MCF 10A (cell line): ENCODE data around the gene SEMA7A. TPM values are rescaled to one million over a fixed set of nuclear protein-coding genes. Genes with fewer than 3 reads are reported as not detected.

Source experiments
- BruUV-seq: library from RNA; stranded (reverse); fragments of 400-500 nt; replicated peaks from 2 replicates; lab custom pipeline; 2021; lab: Mats Ljungman, UMichigan
- CTCF ChIA-PET: fragments of 300-600 bp; sonication (Branson Sonifier 250); formaldehyde crosslinking; extraction: SDS; loops from one replicate; lab custom pipeline; 2021; ENCODE audit warnings: antibody characterized with exemption, inconsistent platforms; lab: Yijun Ruan, JAX
- POLR2A ChIA-PET: fragments of 300-600, 350-650 bp; sonication (Branson Sonifier 250); formaldehyde crosslinking; extraction: SDS; loops from one replicate; lab custom pipeline; 2020; ENCODE audit warnings: antibody characterized with exemption, inconsistent platforms; lab: Yijun Ruan, JAX
- DNase-seq: peaks from one replicate; pipeline ENCODE4 v3.0.0-alpha.2; 2018; ENCODE audit not compliant: unreplicated experiment
- H3K27ac Mint-ChIP-seq: one replicate; pipeline ENCODE4 v1.8.0; 2022; ENCODE audit warnings: mild to moderate bottlenecking, low read depth, mixed read lengths; ENCODE audit not compliant: unreplicated experiment
- H3K27me3 Mint-ChIP-seq: one replicate; pipeline ENCODE4 v1.8.0; 2022; ENCODE audit warnings: mixed read lengths; ENCODE audit not compliant: insufficient read depth, unreplicated experiment
- H3K36me3 Mint-ChIP-seq: one replicate; pipeline ENCODE4 v1.8.0; 2022; ENCODE audit warnings: mild to moderate bottlenecking, moderate library complexity, mixed read lengths; ENCODE audit not compliant: insufficient read depth, unreplicated experiment
- H3K4me1 Mint-ChIP-seq: one replicate; pipeline ENCODE4 v1.8.0; 2022; ENCODE audit warnings: mixed read lengths; ENCODE audit not compliant: insufficient read depth, unreplicated experiment
- H3K4me3 Mint-ChIP-seq: one replicate; pipeline ENCODE4 v1.8.0; 2022; ENCODE audit warnings: mild to moderate bottlenecking, moderate library complexity, mixed read lengths; ENCODE audit not compliant: unreplicated experiment
- H3K9me3 Mint-ChIP-seq: one replicate; pipeline ENCODE4 v1.8.0; 2022; ENCODE audit warnings: mixed read lengths; ENCODE audit not compliant: unreplicated experiment
- intact Hi-C: fragments of 100-400 bp; cut with micrococcal nuclease; formaldehyde crosslinking; loops from 2 replicates; pipeline ENCODE4 v1.14.1; 2022
- total RNA-seq: library from RNA; stranded (reverse); gene quantifications from 2 replicates; pipeline ENCODE4 v1.2.3, GENCODE V29; 2022
- TF ChIP-seq, protein P1 (sequence below): fragments of 200-600 bp; IDR thresholded peaks from one replicate; pipeline ENCODE4 v1.8.0; 2022; ENCODE audit warnings: antibody characterized with exemption, mild to moderate bottlenecking; ENCODE audit not compliant: unreplicated experiment

The SEMA7A gene
- total RNA-seq, 1 experiment from 2014 or later: 1.6 TPM

DNA sequence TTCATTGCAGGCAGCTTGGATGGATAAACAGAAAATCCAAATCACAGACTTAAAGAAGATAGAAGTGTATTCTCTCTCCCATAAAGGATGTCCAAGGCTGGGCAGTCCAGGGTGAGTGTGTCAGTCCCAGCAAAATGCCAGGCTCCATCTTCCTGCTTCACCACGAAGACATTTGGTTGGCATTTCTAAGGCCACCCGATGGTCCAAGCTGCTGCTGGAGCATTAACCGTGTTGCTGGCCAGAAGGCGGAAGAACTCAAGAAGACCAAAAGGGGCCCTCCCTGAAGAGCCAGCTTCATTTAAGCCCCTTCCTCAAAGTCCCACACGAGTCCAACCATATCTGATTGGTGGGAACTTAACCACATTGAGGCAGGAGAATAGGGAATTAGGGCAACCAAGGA is 63.3 kb downstream of the SEMA7A start:
- no peaks in the 10 kb centered on the region for H3K36me3 Mint-ChIP-seq
- intact Hi-C loops: loop anchor here (5.0 to 10.0 kb wide), 2 partner anchors 397 to 584 kb away; partner anchors contain the start of gene RPP25
- TF ChIP-seq, protein P1, sequence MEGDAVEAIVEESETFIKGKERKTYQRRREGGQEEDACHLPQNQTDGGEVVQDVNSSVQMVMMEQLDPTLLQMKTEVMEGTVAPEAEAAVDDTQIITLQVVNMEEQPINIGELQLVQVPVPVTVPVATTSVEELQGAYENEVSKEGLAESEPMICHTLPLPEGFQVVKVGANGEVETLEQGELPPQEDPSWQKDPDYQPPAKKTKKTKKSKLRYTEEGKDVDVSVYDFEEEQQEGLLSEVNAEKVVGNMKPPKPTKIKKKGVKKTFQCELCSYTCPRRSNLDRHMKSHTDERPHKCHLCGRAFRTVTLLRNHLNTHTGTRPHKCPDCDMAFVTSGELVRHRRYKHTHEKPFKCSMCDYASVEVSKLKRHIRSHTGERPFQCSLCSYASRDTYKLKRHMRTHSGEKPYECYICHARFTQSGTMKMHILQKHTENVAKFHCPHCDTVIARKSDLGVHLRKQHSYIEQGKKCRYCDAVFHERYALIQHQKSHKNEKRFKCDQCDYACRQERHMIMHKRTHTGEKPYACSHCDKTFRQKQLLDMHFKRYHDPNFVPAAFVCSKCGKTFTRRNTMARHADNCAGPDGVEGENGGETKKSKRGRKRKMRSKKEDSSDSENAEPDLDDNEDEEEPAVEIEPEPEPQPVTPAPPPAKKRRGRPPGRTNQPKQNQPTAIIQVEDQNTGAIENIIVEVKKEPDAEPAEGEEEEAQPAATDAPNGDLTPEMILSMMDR: no peak
- H3K9me3 Mint-ChIP-seq: no peaks in the 10 kb centered on the region
- ChIA-PET POLR2A (no interaction called here), CTCF (interaction anchor here (1.1 kb wide), 1 partner anchor 17 kb away, joined by 3 read pairs; no protein-coding TSS in a partner anchor)
- no peak for DNase-seq
- H3K27ac Mint-ChIP-seq: no peak overlapping the region
- peaks cover 37% of the 10 kb centered on the region for H3K27me3 Mint-ChIP-seq
- no TSS peak for BruUV-seq
- H3K4me3 Mint-ChIP-seq: no peak overlapping the region
- no peaks in the 10 kb centered on the region for H3K4me1 Mint-ChIP-seq

DNA sequence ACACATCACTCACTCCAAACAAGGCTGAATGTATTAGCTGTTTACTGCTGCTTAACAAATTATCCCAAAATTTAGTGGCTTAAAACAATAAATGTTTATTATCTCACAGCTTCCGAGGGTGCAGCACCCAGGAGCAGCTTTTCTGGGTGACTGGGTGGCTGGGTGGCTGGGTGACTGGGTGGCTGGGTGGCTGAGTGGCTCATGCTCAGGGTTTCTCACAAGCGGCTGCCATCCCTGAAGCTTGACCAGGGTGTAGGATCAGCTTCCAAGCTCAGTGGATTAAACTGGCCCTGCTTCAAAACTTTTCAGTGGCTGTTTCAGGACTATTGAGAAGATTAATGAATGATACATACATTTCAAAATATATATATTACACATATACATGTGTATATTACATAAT is 64.0 kb downstream of the SEMA7A start:
- ChIA-PET POLR2A (no interaction called here), CTCF (interaction anchor here (1.1 kb wide), 1 partner anchor 16 kb away, joined by 3 read pairs; no protein-coding TSS in a partner anchor)
- peaks cover 37% of the 10 kb centered on the region for H3K27me3 Mint-ChIP-seq

DNA sequence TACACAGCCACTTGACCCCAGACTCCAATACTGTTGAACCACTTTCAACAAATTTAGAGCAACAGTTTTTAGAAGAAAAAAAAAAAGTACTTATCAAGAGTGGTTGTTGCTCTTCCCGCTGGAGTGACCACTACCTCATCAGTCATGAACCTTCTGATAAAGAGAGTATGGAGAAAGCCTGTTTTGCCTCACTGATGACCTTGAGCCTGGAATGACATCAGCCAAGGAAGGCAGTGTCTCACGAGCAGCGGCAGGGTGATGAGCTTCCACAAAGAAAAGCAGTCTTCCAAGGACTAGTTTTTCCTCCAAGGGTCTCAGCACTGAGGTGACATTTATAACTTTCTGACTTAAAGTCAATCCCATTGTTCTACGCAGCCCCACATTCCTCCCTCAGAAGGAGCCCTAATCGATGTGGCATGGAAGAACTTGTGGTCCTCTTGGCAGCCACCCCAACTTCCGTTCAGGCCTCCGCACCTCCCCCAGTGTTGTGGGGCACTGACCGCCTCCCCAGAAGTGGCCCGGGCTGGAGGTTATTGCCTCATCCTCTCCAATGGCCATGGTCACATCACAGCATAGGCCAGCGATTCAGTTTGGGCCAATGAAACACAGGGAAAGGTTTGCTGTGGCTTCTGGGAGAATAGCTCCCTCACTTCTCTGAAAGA is 64.5 kb downstream of the SEMA7A start:
- no peak overlapping the region for H3K27ac Mint-ChIP-seq
- no peaks in the 10 kb centered on the region for H3K36me3 Mint-ChIP-seq
- no peaks in the 10 kb centered on the region for H3K4me1 Mint-ChIP-seq
- H3K27me3 Mint-ChIP-seq: peaks cover 37% of the 10 kb centered on the region
- intact Hi-C loops: no loop called here
- TF ChIP-seq, protein P1: no peak
- DNase-seq: no peak
- no TSS peak for BruUV-seq
- CTCF ChIA-PET: interaction anchor here (0.6 to 1.1 kb wide), 2 partner anchors 16 to 998 kb away, joined by 3 read pairs; no protein-coding TSS in a partner anchor
- H3K4me3 Mint-ChIP-seq: no peak overlapping the region
- POLR2A ChIA-PET: no interaction called here
- no peaks in the 10 kb centered on the region for H3K9me3 Mint-ChIP-seq

More for the DNA sequence above, 64.0 kb downstream of the SEMA7A start:
- no peaks in the 10 kb centered on the region for H3K36me3 Mint-ChIP-seq
- intact Hi-C loops: loop anchor here (5.0 to 10.0 kb wide), 2 partner anchors 398 to 585 kb away; partner anchors contain the start of gene RPP25
- TF ChIP-seq, protein P1: no peak
- no peak overlapping the region for H3K4me3 Mint-ChIP-seq
- DNase-seq: no peak
- H3K4me1 Mint-ChIP-seq: no peaks in the 10 kb centered on the region
- H3K9me3 Mint-ChIP-seq: no peaks in the 10 kb centered on the region
- no peak overlapping the region for H3K27ac Mint-ChIP-seq
- BruUV-seq: no TSS peak

DNA sequence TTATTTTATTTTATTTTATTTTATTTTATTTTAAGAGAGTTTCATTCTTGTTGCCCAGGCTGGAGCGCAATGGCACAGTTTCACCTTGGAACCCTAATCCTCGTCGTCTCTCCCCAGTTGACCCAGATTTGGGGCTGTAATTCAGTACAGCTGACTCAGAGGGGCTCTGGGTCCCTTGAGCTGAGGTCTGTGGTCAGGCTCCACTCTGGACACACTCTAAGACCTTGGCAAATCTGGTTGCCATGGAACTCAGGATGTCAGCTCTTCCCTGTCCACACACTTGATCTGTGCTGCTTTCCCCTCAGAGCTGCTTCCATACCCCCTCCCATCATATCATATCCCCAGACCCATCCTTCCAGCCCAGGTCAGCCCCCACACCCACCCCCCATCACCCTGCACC is 65.6 kb downstream of the SEMA7A start:
- peaks cover 34% of the 10 kb centered on the region for H3K27me3 Mint-ChIP-seq

More for the DNA sequence above, 65.6 kb downstream of the SEMA7A start:
- Mint-ChIP-seq H3K27ac (no peak overlapping the region), H3K36me3 (no peaks in the 10 kb centered on the region), H3K4me3 (no peak overlapping the region), H3K9me3 (no peaks in the 10 kb centered on the region), H3K4me1 (no peaks in the 10 kb centered on the region)
- no peak for DNase-seq
- ChIA-PET CTCF (no interaction called here), POLR2A (no interaction called here)
- intact Hi-C loops: no loop called here
- no TSS peak for BruUV-seq
- TF ChIP-seq, protein P1: no peak
